Measurements from ENCODE around the gene GSTT2.

GRCh38 chr22:24008381-24009226 is 28.7 kb downstream of the GSTT2 start:
- TF ChIP-seq CTCF (IDR thresholded peaks at IDR 0.05) (no peak), POLR2A (IDR thresholded peaks at IDR 0.05) (no peak)

All from heart left ventricle (tissue), 13 donors.